Muscle layer of duodenum (tissue), 2 donors: ENCODE measurements around the gene CEP192.

Source experiments
- H3K27ac ChIP-seq: one replicate; pipeline ENCODE4 v1.7.0; 2013; ENCODE audit warnings: mild to moderate bottlenecking, low read length
- H3K27me3 ChIP-seq: one replicate; pipeline ENCODE4 v1.7.0; 2013; ENCODE audit warnings: low read depth, mild to moderate bottlenecking, control low read depth, low read length
- H3K36me3 ChIP-seq, 2 donors: one replicate each; pipeline ENCODE4 v1.7.0; 2013; ENCODE audit warnings: low read length in 2 of 2, control low read depth in 1 of 2, mild to moderate bottlenecking in 1 of 2; ENCODE audit not compliant: insufficient read depth in 2 of 2, control insufficient read depth in 1 of 2
- H3K4me1 ChIP-seq, 2 donors: one replicate each; pipeline ENCODE4 v1.7.0; 2013; ENCODE audit warnings: low read length in 2 of 2, mild to moderate bottlenecking in 2 of 2, control low read depth in 1 of 2, moderate library complexity in 1 of 2; ENCODE audit not compliant: insufficient read depth in 2 of 2, control insufficient read depth in 1 of 2
- H3K4me3 ChIP-seq, 2 donors: one replicate each; pipeline ENCODE4 v1.7.0; 2013; ENCODE audit warnings: low read length in 2 of 2, low read depth in 1 of 2, mild to moderate bottlenecking in 1 of 2
- H3K9me3 ChIP-seq, 2 donors: one replicate each; pipeline ENCODE4 v1.7.0; 2013; ENCODE audit warnings: low read length in 2 of 2, control low read depth in 1 of 2, mild to moderate bottlenecking in 1 of 2; ENCODE audit not compliant: control insufficient read depth in 1 of 2
- donor health status: healthy.

The CEP192 gene

DNA sequence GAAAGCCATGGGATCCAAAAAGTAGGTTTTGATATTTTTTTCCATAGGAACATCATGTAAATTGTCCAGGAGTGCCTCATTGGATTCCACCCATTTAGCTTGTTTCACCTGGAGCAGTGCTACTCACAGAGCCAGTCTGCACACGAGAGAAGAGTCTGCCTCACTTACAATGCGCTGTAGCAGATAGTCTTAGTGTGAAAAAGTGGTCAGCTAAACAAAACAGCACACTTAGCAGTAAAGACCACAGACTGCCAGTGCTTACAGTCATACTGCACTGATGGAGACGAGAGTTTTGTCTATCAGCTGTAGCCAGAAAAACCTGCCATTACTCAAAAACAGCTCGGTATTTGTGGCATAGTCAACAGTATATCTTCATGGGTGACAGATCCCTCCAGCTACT, 113.9 kb downstream of the CEP192 start:
- Histone ChIP-seq H3K27ac (no peak overlapping the region), H3K36me3 (peaks cover 52 to 83% of the 10 kb centered on the region in 2 donors), H3K4me3 (no peak overlapping the region), H3K9me3 (no peaks in the 10 kb centered on the region), H3K27me3 (no peaks in the 10 kb centered on the region), H3K4me1 (no peaks in the 10 kb centered on the region)

DNA sequence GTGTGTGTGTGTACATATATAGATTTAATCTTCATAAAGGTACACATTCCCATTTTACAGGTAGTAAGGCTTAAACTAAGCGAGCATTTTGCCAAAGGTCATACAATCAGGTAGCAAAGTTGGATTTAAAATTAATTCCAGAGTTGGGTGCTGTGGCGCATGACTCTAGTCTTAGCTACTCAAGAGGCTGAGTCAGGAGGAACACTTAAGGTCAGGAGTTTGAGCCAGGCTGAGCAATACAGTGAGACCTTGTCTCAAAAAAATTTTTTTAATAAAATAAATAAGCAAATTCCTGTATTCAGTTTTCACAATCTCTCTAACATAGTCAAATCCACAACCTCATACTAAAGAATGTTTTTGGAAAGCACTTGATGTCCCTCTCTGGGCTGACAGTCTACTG, 115.9 kb downstream of the CEP192 start:
- Histone ChIP-seq H3K4me3 (no peak overlapping the region), H3K27ac (no peak overlapping the region), H3K36me3 (peaks cover 40 to 70% of the 10 kb centered on the region in 2 donors), H3K27me3 (no peaks in the 10 kb centered on the region), H3K9me3 (no peaks in the 10 kb centered on the region), H3K4me1 (no peaks in the 10 kb centered on the region)

DNA sequence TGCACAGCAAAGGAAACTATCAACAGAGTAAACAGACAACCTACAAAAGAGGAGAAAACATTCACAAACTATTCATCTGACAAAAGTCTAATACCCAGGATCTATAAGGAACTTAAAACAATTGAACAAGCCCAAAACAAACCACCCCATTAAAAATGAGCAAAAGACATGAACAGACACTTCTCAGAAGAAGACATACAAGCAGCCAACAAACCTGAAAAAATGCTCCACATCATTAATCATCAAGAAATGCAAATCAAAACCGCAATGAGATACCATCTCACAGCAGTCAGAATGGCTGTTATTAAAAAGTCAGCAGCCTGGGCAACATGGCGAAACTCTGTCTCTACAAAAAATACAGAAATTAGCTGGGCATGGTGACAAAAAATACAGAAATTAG, 117.2 kb downstream of the CEP192 start:
- Histone ChIP-seq H3K4me1 (no peaks in the 10 kb centered on the region), H3K9me3 (no peaks in the 10 kb centered on the region), H3K36me3 (peaks cover 29 to 57% of the 10 kb centered on the region in 2 donors), H3K27ac (no peak overlapping the region), H3K4me3 (no peak overlapping the region), H3K27me3 (no peaks in the 10 kb centered on the region)

DNA sequence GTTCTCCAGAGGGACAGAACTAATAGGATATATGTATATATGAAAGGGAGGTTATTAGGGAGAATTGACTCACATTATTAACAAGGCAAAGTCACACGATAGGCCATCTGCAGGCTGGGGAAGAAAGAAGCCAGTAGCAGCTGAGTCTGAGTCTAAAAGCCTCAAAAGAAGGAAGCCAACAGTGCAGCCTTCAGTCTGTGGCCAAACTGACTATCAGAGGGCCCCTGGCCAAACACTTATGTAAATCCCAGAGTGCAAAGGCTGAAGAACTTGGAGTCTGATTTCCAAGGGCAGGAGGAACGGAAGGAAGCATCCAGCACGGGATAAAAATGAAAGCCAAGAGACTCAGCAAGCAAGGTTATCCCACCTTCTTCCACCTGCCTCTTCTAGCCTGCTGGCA, 119.4 kb downstream of the CEP192 start:
- Histone ChIP-seq H3K4me1 (no peaks in the 10 kb centered on the region), H3K27me3 (no peaks in the 10 kb centered on the region), H3K27ac (no peak overlapping the region), H3K4me3 (no peak overlapping the region), H3K9me3 (no peaks in the 10 kb centered on the region), H3K36me3 (peaks cover 18 to 40% of the 10 kb centered on the region in 2 donors)

DNA sequence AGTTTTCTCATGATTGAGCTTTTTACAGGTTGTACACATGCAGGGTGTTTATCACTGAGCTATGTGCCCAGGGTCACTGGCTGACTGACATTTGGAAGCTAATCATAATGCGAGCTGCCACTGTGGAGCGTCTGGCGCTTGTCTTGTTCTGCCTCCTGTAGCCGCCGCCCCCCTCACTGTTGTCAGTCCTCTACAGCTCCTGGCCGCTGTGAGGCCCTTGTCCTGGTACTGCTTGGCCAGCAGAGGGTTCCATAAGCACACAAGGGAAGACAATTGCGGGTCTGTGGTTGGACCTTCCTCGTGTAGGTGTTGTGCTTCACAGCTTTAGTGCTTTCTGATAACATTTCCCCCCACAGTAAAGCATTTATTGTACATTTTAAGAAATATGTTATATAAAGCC, 121.8 kb downstream of the CEP192 start:
- Histone ChIP-seq H3K27ac (no peak overlapping the region), H3K4me1 (no peaks in the 10 kb centered on the region), H3K9me3 (no peaks in the 10 kb centered on the region), H3K27me3 (no peaks in the 10 kb centered on the region), H3K4me3 (no peak overlapping the region), H3K36me3 (peaks cover 8 to 27% of the 10 kb centered on the region in 2 donors)

DNA sequence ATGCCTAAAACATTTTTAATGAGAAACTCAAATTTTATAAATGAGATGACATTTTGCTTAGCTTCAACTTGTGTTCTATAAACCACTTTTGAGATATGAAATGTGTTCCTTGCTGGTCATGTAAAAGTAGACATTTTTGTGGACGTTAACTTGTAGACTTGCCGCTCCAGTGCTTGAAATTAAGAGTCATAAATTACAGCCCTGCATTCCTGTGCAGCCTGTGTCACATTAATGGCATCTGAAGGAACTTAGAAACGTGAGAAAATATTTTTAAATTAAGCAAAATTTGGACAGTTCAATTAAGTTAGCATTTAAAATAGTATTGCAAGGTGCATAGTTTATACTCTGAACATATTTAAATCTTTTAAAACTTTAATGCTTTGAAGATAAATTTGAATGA, 129.1 kb downstream of the CEP192 start:
- Histone ChIP-seq H3K36me3 (peaks cover 15 to 32% of the 10 kb centered on the region in 2 donors), H3K9me3 (no peaks in the 10 kb centered on the region), H3K4me1 (no peaks in the 10 kb centered on the region), H3K27me3 (no peaks in the 10 kb centered on the region), H3K4me3 (no peak overlapping the region), H3K27ac (no peak overlapping the region)

DNA sequence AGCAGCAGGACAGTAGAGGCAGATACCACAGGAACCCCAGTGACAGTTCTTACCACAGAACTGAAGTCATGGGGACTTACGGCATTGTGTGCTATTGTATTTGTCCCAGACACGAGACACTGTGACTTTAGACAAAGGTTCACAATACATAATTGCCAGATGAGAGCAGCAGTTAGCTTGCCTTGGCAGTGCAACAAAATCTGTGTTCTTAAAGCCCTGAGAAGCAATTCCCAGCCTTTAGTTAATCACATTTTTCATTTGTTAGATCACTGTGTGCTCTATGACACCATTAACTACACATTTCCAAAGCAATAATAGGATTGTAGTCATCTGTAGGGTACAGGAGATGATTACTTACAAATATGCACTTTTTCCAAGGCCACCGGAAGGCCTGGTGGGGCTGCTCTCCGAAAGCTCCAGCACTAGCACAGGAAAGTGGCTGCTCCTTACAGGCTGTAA, 129.8 kb downstream of the CEP192 start:
- Histone ChIP-seq H3K9me3 (no peaks in the 10 kb centered on the region), H3K27me3 (no peaks in the 10 kb centered on the region), H3K4me3 (no peak overlapping the region), H3K27ac (no peak overlapping the region), H3K4me1 (no peaks in the 10 kb centered on the region), H3K36me3 (peaks cover 17 to 28% of the 10 kb centered on the region in 2 donors)

DNA sequence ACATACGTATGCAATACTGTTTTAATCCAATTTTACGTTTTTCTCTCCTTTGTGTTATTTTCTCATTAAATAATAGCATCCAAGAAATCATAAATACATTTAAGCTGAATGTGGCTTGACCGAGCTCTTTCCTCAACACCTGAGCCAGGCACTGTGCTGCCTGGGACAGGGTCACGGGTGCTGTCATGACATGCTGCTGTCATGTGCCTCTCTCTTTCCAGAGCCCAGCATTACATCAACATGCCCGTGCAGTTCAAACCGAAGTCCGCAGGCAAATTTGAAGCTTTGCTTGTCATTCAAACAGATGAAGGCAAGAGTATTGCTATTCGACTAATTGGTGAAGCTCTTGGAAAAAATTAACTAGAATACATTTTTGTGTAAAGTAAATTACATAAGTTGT, 133.2 kb downstream of the CEP192 start:
- peaks cover 6 to 14% of the 10 kb centered on the region in 2 donors for H3K36me3 ChIP-seq
- H3K4me3 ChIP-seq: no peak overlapping the region
- no peak overlapping the region for H3K27ac ChIP-seq
- no peaks in the 10 kb centered on the region for H3K4me1 ChIP-seq
- H3K9me3 ChIP-seq: no peaks in the 10 kb centered on the region
- no peaks in the 10 kb centered on the region for H3K27me3 ChIP-seq

DNA sequence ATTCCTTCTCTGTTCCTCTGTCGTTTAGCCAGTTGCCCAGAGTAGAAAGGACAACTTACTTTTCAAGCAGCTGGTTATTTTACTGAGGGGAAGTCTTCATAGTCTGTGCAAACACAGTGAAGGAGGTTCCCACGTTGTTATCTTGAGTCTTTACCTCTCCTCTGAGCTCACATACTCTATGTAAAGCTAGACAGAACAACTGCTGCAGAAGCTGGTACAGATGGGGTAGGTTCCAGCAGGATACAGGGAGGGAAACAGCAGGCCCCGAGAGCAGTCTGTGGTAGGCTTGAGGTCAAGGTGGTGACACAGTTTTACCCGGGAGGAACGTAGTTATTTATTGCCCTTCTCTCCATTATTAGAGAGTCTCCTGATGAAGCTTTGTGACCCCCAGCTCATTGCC, 134.0 kb downstream of the CEP192 start:
- Histone ChIP-seq H3K4me3 (no peak overlapping the region), H3K27me3 (no peaks in the 10 kb centered on the region), H3K27ac (no peak overlapping the region), H3K4me1 (no peaks in the 10 kb centered on the region), H3K36me3 (peaks cover 6 to 13% of the 10 kb centered on the region in 2 donors), H3K9me3 (no peaks in the 10 kb centered on the region)

DNA sequence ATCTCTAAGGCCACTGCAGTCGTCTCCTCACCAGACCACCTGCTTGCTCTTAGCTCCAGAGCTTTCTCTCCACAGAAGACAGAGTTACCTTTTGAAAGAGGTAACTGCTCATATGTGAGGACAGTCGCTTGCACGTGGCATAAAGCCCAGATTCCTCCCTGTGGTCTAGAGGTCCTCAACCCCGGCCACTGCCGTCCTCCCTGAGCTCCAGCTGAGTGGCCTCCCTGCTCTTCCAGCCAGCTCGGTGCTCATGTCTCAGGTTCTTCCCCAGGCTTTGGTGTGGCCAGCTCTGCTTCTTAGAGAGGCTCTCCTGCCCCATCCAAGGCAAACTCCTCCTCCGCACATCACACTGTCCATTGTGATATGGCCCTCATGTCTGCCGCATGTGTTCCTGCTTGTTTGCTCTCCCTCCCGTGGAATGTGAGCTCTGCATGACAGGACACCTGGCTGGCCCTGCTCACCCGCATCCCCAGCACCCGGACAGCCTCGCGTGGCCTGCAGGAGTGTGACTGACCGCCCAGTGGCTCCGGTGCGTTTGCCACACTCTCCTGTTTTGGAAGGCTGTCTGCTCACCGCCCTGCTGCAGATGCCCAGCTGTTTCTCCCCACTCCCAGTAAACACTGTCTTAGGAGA, 135.9 kb downstream of the CEP192 start:
- Histone ChIP-seq H3K36me3 (peaks cover 6 to 8% of the 10 kb centered on the region in 2 donors), H3K27ac (no peak overlapping the region), H3K27me3 (no peaks in the 10 kb centered on the region), H3K4me3 (no peak overlapping the region), H3K9me3 (no peaks in the 10 kb centered on the region), H3K4me1 (no peaks in the 10 kb centered on the region)

DNA sequence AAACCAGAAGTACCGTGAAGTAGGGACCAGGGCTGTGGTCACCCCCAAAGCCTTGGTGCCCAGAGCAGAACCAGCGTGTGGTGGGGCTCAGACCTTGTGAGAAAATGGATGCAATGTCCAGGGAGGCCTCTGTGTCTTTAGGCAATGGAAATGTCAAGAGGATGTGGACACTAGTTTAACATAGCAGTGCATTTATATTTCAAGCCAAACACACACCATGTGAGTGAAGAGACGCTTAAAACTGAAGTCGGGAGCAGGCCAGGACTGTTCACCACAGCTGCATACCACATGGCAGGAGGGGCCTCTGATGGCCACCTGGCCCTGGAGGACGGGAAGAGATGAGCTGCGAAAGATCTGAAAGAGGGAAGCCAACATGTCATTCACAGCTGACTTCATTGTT, 140.1 kb downstream of the CEP192 start:
- Histone ChIP-seq H3K27me3 (no peaks in the 10 kb centered on the region), H3K27ac (no peak overlapping the region), H3K4me1 (peaks cover 0 to 6% of the 10 kb centered on the region in 2 donors), H3K9me3 (no peaks in the 10 kb centered on the region), H3K36me3 (peaks cover 0 to 8% of the 10 kb centered on the region in 2 donors), H3K4me3 (no peak overlapping the region)
